Nephron (organoid): Measurements from ENCODE around the gene EFNB3.

Experiments used
- H3K27ac Mint-ChIP-seq, 3 experiments: 2 replicates each; pipeline ENCODE4 v1.8.0; 2020; ENCODE audit warnings: mixed read lengths in 3 of 3, mild to moderate bottlenecking in 2 of 3, moderate library complexity in 1 of 3
- H3K27me3 Mint-ChIP-seq: 2 replicates; pipeline ENCODE4 v1.8.0; 2021; ENCODE audit warnings: low read depth, mild to moderate bottlenecking, moderate library complexity, mixed read lengths
- H3K36me3 Mint-ChIP-seq: 2 replicates; pipeline ENCODE4 v1.8.0; 2020; ENCODE audit warnings: low read depth, mixed read lengths
- H3K4me1 Mint-ChIP-seq: 2 replicates; pipeline ENCODE4 v1.8.0; 2020; ENCODE audit warnings: mixed read lengths
- H3K4me3 Mint-ChIP-seq, 3 experiments: 2 replicates each; pipeline ENCODE4 v1.8.0; 2020; ENCODE audit warnings: mild to moderate bottlenecking in 3 of 3, mixed read lengths in 3 of 3, moderate library complexity in 2 of 3
- H3K9me3 Mint-ChIP-seq: 2 replicates; pipeline ENCODE4 v1.8.0; 2020; ENCODE audit warnings: mixed read lengths
- CTCF ChIP-seq, 3 experiments: fragments of 200-600 bp; sonication (generic); IDR thresholded peaks; one replicate each; pipeline ENCODE4 v1.5.0; 2021; ENCODE audit warnings: antibody characterized with exemption in 3 of 3; ENCODE audit not compliant: unreplicated experiment in 3 of 3

EFNB3 gene

GRCh38 chr17:7685533-7686221 is 19.3 kb upstream of the EFNB3 start:
- no peaks in the 10 kb centered on the region for H3K9me3 Mint-ChIP-seq
- H3K4me1 Mint-ChIP-seq: peaks cover 22% of the 10 kb centered on the region
- no peaks in the 10 kb centered on the region for H3K27me3 Mint-ChIP-seq
- no peak for TF ChIP-seq CTCF (IDR thresholded peaks at IDR 0.05; ENCODE audit: unreplicated experiment in 3 of 3)
- peak overlapping the region; percentile 93 to 98 (median 98) for H3K4me3 Mint-ChIP-seq
- peak overlapping the region; percentile 100 for H3K27ac Mint-ChIP-seq
- H3K36me3 Mint-ChIP-seq: peaks cover 5% of the 10 kb centered on the region

DNA sequence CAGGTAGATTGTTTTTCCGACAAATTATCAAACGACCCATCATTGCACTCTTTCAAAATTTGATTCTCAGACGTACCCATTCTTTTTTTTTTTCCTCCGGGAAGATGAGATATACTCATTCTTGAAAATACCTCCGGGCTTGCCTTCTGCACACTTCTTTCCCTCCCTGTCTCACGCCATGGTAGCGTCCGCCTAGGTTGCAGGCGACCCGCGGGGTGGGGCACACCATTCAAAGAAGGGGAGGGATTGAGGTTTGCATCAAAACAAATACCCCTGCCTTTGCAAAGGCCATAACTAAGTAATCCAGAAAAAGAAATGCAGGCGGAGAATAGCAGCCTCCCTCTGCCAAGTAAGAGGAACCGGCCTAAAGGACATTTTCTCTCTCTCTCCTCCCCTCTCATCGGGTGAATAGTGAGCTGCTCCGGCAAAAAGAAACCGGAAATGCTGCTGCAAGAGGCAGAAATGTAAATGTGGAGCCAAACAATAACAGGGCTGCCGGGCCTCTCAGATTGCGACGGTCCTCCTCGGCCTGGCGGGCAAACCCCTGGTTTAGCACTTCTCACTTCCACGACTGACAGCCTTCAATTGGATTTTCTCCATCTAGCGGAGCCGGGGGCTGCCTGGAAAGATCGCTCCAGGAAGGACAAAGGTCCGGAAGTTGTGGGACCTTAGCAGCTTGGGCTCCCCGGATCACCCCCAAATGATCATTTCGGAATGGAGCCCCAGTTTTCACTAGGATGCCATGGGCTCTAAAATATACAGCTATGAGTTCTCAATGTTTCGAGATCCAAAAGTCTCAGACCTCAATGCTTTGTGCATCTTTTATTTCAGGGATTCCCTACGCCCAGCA is 18.6 kb upstream of the EFNB3 start:
- H3K4me1 Mint-ChIP-seq: peaks cover 22% of the 10 kb centered on the region
- H3K9me3 Mint-ChIP-seq: no peaks in the 10 kb centered on the region
- no peak for TF ChIP-seq CTCF (IDR thresholded peaks at IDR 0.05; ENCODE audit: unreplicated experiment in 3 of 3)
- peak overlapping the region; percentile 100 for H3K27ac Mint-ChIP-seq
- H3K4me3 Mint-ChIP-seq: peak overlapping the region; percentile 93 to 98 (median 98)
- H3K36me3 Mint-ChIP-seq: peaks cover 9% of the 10 kb centered on the region
- H3K27me3 Mint-ChIP-seq: no peaks in the 10 kb centered on the region

GRCh38 chr17:7687072-7687907 is 17.7 kb upstream of the EFNB3 start, which contains the start of gene TP53:
Gene TP53, minus strand, starts transcription at chr17:7687490. Its CDS starts 10,896 bp downstream, at chr17:7676594.
- peak within 1 kb of the TSS; percentile 93 to 98 (median 98) for H3K4me3 Mint-ChIP-seq
- no peaks in the 10 kb centered on the region for H3K9me3 Mint-ChIP-seq
- H3K27ac Mint-ChIP-seq: peak within 1 kb of the TSS; percentile 100
- no peaks in the 10 kb centered on the region for H3K27me3 Mint-ChIP-seq
- peaks cover 9% of the 10 kb centered on the region for H3K36me3 Mint-ChIP-seq
- peaks cover 22% of the 10 kb centered on the region for H3K4me1 Mint-ChIP-seq
- TF ChIP-seq CTCF (IDR thresholded peaks at IDR 0.05; ENCODE audit: unreplicated experiment in 3 of 3): no peak

- no peaks in the 10 kb centered on the region for H3K27me3 Mint-ChIP-seq
- no peaks in the 10 kb centered on the region for H3K9me3 Mint-ChIP-seq
- peak within 1 kb of the TSS; percentile 93 to 98 (median 98) for H3K4me3 Mint-ChIP-seq
- peaks cover 12% of the 10 kb centered on the region for H3K36me3 Mint-ChIP-seq
- peaks cover 22% of the 10 kb centered on the region for H3K4me1 Mint-ChIP-seq
- H3K27ac Mint-ChIP-seq: peak within 1 kb of the TSS; percentile 100
- TF ChIP-seq CTCF (IDR thresholded peaks at IDR 0.05; ENCODE audit: unreplicated experiment in 3 of 3): peak; percentile 99 to 100 (median 99)
These were observed 16.8 kb upstream of the EFNB3 start, which contains the start of gene WRAP53 for GRCh38 chr17:7687908-7688807. Gene WRAP53, plus strand, starts transcription at chr17:7688477. Its CDS starts 172 bp downstream, at chr17:7688649.

DNA sequence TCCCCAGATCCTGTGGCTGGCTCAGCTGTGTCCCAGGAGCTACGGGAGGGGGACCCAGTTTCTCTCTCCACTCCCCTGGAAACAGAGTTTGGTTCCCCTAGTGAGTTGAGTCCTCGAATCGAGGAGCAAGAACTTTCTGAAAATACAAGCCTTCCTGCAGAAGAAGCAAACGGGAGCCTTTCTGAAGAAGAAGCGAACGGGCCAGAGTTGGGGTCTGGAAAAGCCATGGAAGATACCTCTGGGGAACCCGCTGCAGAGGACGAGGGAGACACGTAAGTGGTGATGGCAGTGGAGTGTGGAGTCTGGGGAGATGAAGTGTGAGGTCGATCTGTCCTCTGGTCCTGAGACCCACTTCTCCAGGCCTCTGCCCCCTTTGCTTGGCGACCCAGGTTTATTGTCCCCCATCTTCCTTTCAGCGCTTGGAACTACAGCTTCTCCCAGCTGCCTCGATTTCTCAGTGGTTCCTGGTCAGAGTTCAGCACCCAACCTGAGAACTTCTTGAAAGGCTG is 16.1 kb upstream of the EFNB3 start:
- peaks cover 16% of the 10 kb centered on the region for H3K36me3 Mint-ChIP-seq
- TF ChIP-seq CTCF (IDR thresholded peaks at IDR 0.05; ENCODE audit: unreplicated experiment in 3 of 3): no peak
- H3K4me1 Mint-ChIP-seq: peaks cover 22% of the 10 kb centered on the region
- no peaks in the 10 kb centered on the region for H3K9me3 Mint-ChIP-seq
- peak overlapping the region; percentile 93 to 98 (median 98) for H3K4me3 Mint-ChIP-seq
- peak overlapping the region; percentile 100 for H3K27ac Mint-ChIP-seq
- H3K27me3 Mint-ChIP-seq: no peaks in the 10 kb centered on the region
